SK-N-SH (cell line): ENCODE data around the gene PNPLA2. TPM values are rescaled to one million over a fixed set of nuclear protein-coding genes. Genes with fewer than 3 reads are reported as not detected.

Source experiments
- CTCF ChIA-PET: fragments of 300-600, 350-600 bp; formaldehyde crosslinking; extraction: SDS; loops from one replicate; lab custom pipeline; 2021; lab: Yijun Ruan, JAX
- POLR2A ChIA-PET: fragments of 350-600 bp; sonication (Branson Sonifier 250); formaldehyde crosslinking; extraction: SDS; loops from one replicate; lab custom pipeline; 2020; ENCODE audit warnings: antibody characterized with exemption, inconsistent platforms; lab: Yijun Ruan, JAX
- DNase-seq: peaks from one replicate; pipeline ENCODE4 v3.0.0; 2012
- H2AFZ ChIP-seq: fragments of 200-600 bp; sonication (generic); 2 replicates; pipeline ENCODE4 v1.8.1; 2016; ENCODE audit warnings: antibody characterized with exemption, mild to moderate bottlenecking, low read depth
- H3F3A ChIP-seq: fragments of 200-600 bp; sonication (generic); replicated peaks from 2 replicates; pipeline ENCODE3; 2016; ENCODE audit warnings: antibody characterized with exemption, mild to moderate bottlenecking; ENCODE audit not compliant: insufficient read depth
- H3K27ac ChIP-seq, 2 experiments: fragments of 200-500 bp in 1 of 2; fragments of 200-600 bp in 1 of 2; sonication (Bioruptor generic) in 1 of 2; sonication (generic), shearing (Covaris generic) in 1 of 2; 2 replicates each; pipeline versions ENCODE4 v1.5.1 to v1.6.1; 2014 to 2016; ENCODE audit warnings: low read depth in 2 of 2, inconsistent platforms in 1 of 2, low read length in 1 of 2, mild to moderate bottlenecking in 1 of 2, mixed read lengths in 1 of 2
- H3K27me3 ChIP-seq: fragments of 200-600 bp; sonication (generic), shearing (Covaris generic); 2 replicates; pipeline ENCODE4 v1.6.1; 2016; ENCODE audit warnings: mixed run types; ENCODE audit not compliant: insufficient read depth
- H3K36me3 ChIP-seq, 2 experiments: fragments of 200-500 bp in 1 of 2; fragments of 200-600 bp in 1 of 2; sonication (Bioruptor generic) in 1 of 2; sonication (generic) in 1 of 2; replicated peaks in 1 of 2; 2 replicates each; pipeline versions ENCODE3 to v1.5.1; 2014 to 2016; ENCODE audit warnings: low read length in 1 of 2, mild to moderate bottlenecking in 1 of 2; ENCODE audit not compliant: insufficient read depth in 2 of 2, control insufficient read depth in 1 of 2
- H3K4me1 ChIP-seq, 2 experiments: fragments of 200-500 bp in 1 of 2; fragments of 200-600 bp in 1 of 2; sonication (Bioruptor generic) in 1 of 2; sonication (generic), shearing (Covaris generic) in 1 of 2; 2 replicates each; pipeline versions ENCODE4 v1.5.1 to v1.6.1; 2014 to 2016; ENCODE audit warnings: low read depth in 1 of 2, low read length in 1 of 2, mixed run types in 1 of 2; ENCODE audit not compliant: insufficient read depth in 2 of 2, control insufficient read depth in 1 of 2
- H3K4me2 ChIP-seq: fragments of 200-600 bp; sonication (generic), shearing (Covaris generic); 2 replicates; pipeline ENCODE4 v1.6.1; 2017; ENCODE audit warnings: mixed run types
- H3K4me3 ChIP-seq, 2 experiments: fragments of 200-500 bp in 1 of 2; fragments of 200-600 bp in 1 of 2; sonication (Bioruptor generic) in 1 of 2; sonication (generic), shearing (Covaris generic) in 1 of 2; 2 replicates each; pipeline versions ENCODE4 v1.5.1 to v1.8.1; 2014 to 2016; ENCODE audit warnings: low read depth in 2 of 2, inconsistent platforms in 1 of 2, low read length in 1 of 2, mild to moderate bottlenecking in 1 of 2, mixed read lengths in 1 of 2, moderate library complexity in 1 of 2
- H3K79me2 ChIP-seq: fragments of 200-600 bp; sonication (generic); 2 replicates; pipeline ENCODE4 v1.8.1; 2017; ENCODE audit warnings: mild to moderate bottlenecking; ENCODE audit not compliant: insufficient read depth
- H3K9ac ChIP-seq: fragments of 200-600 bp; sonication (generic); 2 replicates; pipeline ENCODE4 v1.6.1; 2017; ENCODE audit warnings: mixed run types
- H3K9me2 ChIP-seq: fragments of 200-600 bp; sonication (generic); 2 replicates; pipeline ENCODE4 v1.6.1; 2017; ENCODE audit warnings: mixed run types
- H3K9me3 ChIP-seq: fragments of 200-600 bp; sonication (generic); 2 replicates; pipeline ENCODE4 v1.6.1; 2017; ENCODE audit warnings: mixed run types, mild to moderate bottlenecking, moderate library complexity
- H4K20me1 ChIP-seq: fragments of 200-600 bp; sonication (generic); 2 replicates; pipeline ENCODE4 v1.6.1; 2017; ENCODE audit warnings: mild to moderate bottlenecking, mixed run types; ENCODE audit not compliant: insufficient read depth
- CHD2 ChIP-seq: fragments of 150-350 bp; IDR thresholded peaks from 2 replicates; pipeline ENCODE4 v1.6.1; 2018; ENCODE audit warnings: low read length; ENCODE audit not compliant: partially characterized antibody
- CTCF ChIP-seq: fragments of 200-600 bp; sonication (generic); IDR thresholded peaks from 2 replicates; pipeline ENCODE4 v1.6.1; 2017; ENCODE audit warnings: antibody characterized with exemption, mild to moderate bottlenecking, moderate library complexity
- ELF1 ChIP-seq: IDR thresholded peaks from 2 replicates; pipeline ENCODE4 v1.4.0; 2012
- EP300 ChIP-seq, 2 experiments: IDR thresholded peaks; 2 replicates each; pipeline versions ENCODE4 v1.4.0 to v1.6.1; 2012; ENCODE audit warnings: borderline replicate concordance in 1 of 2, low read depth in 1 of 2, low read length in 1 of 2
- MAX ChIP-seq: IDR thresholded peaks from 2 replicates; pipeline ENCODE4 v1.4.0; 2012; ENCODE audit warnings: low read depth
- POLR2AphosphoS5 ChIP-seq: IDR thresholded peaks from 2 replicates; pipeline ENCODE4 v1.6.1; 2012; ENCODE audit warnings: low read depth, low read length
- RAD21 ChIP-seq: IDR thresholded peaks from 2 replicates; pipeline ENCODE4 v1.6.1; 2012; ENCODE audit warnings: mild to moderate bottlenecking, low read length
- SMC3 ChIP-seq: IDR thresholded peaks from 2 replicates; pipeline ENCODE4 v1.6.1; 2012; ENCODE audit warnings: low read depth, low read length, improper control_type of control experiment
- TAF1 ChIP-seq: IDR thresholded peaks from 2 replicates; pipeline ENCODE4 v1.6.1; 2012; ENCODE audit warnings: low read depth, mild to moderate bottlenecking, low read length, moderate library complexity, borderline replicate concordance
- WGBS: methylation state at CpG from one replicate; pipeline ENCODE4 v1.1.6; 2017; ENCODE audit warnings: low lambda C conversion rate; 5-methylcytosine and 5-hydroxymethylcytosine counted together
- polyA plus RNA-seq, 3 experiments: library from polyadenylated mRNA; depleted of rRNA; stranded (reverse); fragments of >200 nt; gene quantifications; 2 replicates each; pipeline ENCODE4 v1.2.3, GENCODE V29; 2012
- TF ChIP-seq, protein P1 (sequence below): fragments of 150-350 bp; IDR thresholded peaks from 2 replicates; pipeline ENCODE4 v1.6.1; 2017; ENCODE audit warnings: antibody characterized with exemption, low read length, low read depth, borderline replicate concordance
- TF ChIP-seq, protein P2 (sequence below): fragments of 150-350 bp; IDR thresholded peaks from 2 replicates; pipeline ENCODE4 v1.6.1; 2016; ENCODE audit warnings: mild to moderate bottlenecking, low read depth, low read length

The PNPLA2 gene
- polyA plus RNA-seq, 1 of the 3 experiments (the other 2 are of a cell fraction) = 60.3 TPM

DNA sequence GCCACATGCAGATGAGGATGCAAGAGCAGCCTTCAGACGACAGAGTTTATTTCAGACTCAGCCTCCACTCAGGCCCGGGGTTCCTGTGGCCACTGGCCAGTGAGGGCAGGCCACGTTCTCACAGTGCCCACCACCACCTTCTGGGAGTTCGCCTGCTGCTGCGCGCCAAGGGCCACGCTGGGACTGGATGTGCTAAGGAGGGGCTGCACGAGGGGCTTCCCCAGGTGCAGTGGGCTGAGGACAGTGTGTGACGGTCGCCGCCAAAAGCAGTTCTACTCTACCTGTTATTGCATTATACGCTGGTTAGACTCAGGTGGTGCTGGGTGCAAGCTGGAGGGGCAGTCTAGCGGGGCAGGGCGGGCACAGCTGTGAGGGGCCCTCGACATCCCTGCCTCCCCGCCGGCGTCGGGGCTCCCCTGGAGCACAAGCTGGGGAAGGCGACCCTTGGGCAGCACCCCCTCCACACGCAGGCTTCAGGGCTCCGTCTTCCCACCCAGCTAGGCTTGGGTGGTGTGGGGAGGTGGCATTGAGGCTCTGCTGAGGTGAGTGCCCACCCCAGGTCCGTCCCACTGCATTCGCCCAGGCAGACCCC, 31.5 kb upstream of the PNPLA2 start:
- Histone ChIP-seq H3K4me1 (peaks cover 9 to 20% of the 10 kb centered on the region in 2 experiments; a peak in 3 of 4 replicates), H3K36me3 (peaks cover 0 to 13% of the 10 kb centered on the region in 2 experiments), H3K79me2 (no peaks in the 10 kb centered on the region), H3K9me3 (no peaks in the 10 kb centered on the region), H3K4me2 (no peak overlapping the region), H3K9me2 (no peaks in the 10 kb centered on the region), H3K9ac (no peak overlapping the region), H3K4me3 (no peak overlapping the region), H3K27ac (no peak overlapping the region), H3K27me3 (no peaks in the 10 kb centered on the region), H3F3A (peaks cover 21% of the 10 kb centered on the region), H2AFZ (no peak overlapping the region), H4K20me1 (no peaks in the 10 kb centered on the region)
- 94% methylated on average over 5 of the region's 24 CpGs for WGBS
- TF ChIP-seq CHD2 (no peak), TAF1 (no peak), EP300 (IDR thresholded peaks at IDR 0.05; ENCODE audit: borderline replicate concordance in 1 of 2, low read depth in 1 of 2, low read length in 1 of 2) (no peak), CTCF (no peak), ELF1 (no peak), POLR2AphosphoS5 (no peak), SMC3 (no peak), MAX (no peak), RAD21 (no peak)
- TF ChIP-seq, protein P1, sequence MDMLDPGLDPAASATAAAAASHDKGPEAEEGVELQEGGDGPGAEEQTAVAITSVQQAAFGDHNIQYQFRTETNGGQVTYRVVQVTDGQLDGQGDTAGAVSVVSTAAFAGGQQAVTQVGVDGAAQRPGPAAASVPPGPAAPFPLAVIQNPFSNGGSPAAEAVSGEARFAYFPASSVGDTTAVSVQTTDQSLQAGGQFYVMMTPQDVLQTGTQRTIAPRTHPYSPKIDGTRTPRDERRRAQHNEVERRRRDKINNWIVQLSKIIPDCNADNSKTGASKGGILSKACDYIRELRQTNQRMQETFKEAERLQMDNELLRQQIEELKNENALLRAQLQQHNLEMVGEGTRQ = no peak
- TF ChIP-seq, protein P2, sequence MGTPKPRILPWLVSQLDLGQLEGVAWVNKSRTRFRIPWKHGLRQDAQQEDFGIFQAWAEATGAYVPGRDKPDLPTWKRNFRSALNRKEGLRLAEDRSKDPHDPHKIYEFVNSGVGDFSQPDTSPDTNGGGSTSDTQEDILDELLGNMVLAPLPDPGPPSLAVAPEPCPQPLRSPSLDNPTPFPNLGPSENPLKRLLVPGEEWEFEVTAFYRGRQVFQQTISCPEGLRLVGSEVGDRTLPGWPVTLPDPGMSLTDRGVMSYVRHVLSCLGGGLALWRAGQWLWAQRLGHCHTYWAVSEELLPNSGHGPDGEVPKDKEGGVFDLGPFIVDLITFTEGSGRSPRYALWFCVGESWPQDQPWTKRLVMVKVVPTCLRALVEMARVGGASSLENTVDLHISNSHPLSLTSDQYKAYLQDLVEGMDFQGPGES = no peak
- CTCF ChIA-PET = no interaction called here
- POLR2A ChIA-PET = interaction anchor here (1.2 kb wide), 1 partner anchor 10 kb away, joined by 4 read pairs; the partner anchor contains the start of gene GATD1
- no peak for DNase-seq

GRCh38 chr11:788009-788640, 30.6 kb upstream of the PNPLA2 start:
- Histone ChIP-seq H3F3A (peaks cover 18% of the 10 kb centered on the region), H3K36me3 (peaks cover 0 to 20% of the 10 kb centered on the region in 2 experiments), H3K79me2 (no peaks in the 10 kb centered on the region), H4K20me1 (no peaks in the 10 kb centered on the region), H3K27ac (no peak overlapping the region), H3K9ac (no peak overlapping the region), H3K4me2 (no peak overlapping the region), H3K4me1 (peaks cover 5 to 18% of the 10 kb centered on the region in 2 experiments; a peak in 3 of 4 replicates), H3K9me3 (no peaks in the 10 kb centered on the region), H2AFZ (no peak overlapping the region), H3K9me2 (no peaks in the 10 kb centered on the region), H3K27me3 (no peaks in the 10 kb centered on the region), H3K4me3 (no peak overlapping the region)
- DNase-seq = no peak
- TF ChIP-seq, protein P2 = no peak
- TF ChIP-seq CTCF = peak; percentile 13; the same call in 1 of the 2 replicates
- CTCF ChIA-PET = no interaction called here
- POLR2A ChIA-PET = interaction anchor here (3.2 kb wide), 1 partner anchor 12 kb away, joined by 18 read pairs; the partner anchor contains the start of gene GATD1
- 86% methylated on average over 13 of the region's 28 CpGs for WGBS
